ENCODE data around the gene IFNAR2. TPM values are rescaled to one million over a fixed set of nuclear protein-coding genes. Genes with fewer than 3 reads are reported as not detected.
A peak's percentile ranks its signal among the peaks of the same experiment; 100 is the strongest.

The IFNAR2 gene
- total RNA-seq, 1 donor from 2014 or later = 17.0 TPM

GRCh38 chr21:33229099-33229783 lies 497 bp upstream of the IFNAR2 start:
- H3K27ac Mint-ChIP-seq = peak overlapping the region; percentile 56
- H3K4me1 Mint-ChIP-seq (ENCODE audit: unreplicated experiment) = peaks cover 28% of the 10 kb centered on the region
- DNase-seq (ENCODE audit: extremely low spot score, unreplicated experiment) = no peak
- H3K4me3 Mint-ChIP-seq = peak overlapping the region; percentile 90
- H3K9me3 Mint-ChIP-seq = no peaks in the 10 kb centered on the region
- H3K27me3 Mint-ChIP-seq = no peaks in the 10 kb centered on the region
- no peak for TF ChIP-seq CTCF (conservative IDR thresholded peaks at IDR 0.05)
- no peaks in the 10 kb centered on the region for H3K36me3 Mint-ChIP-seq

DNA sequence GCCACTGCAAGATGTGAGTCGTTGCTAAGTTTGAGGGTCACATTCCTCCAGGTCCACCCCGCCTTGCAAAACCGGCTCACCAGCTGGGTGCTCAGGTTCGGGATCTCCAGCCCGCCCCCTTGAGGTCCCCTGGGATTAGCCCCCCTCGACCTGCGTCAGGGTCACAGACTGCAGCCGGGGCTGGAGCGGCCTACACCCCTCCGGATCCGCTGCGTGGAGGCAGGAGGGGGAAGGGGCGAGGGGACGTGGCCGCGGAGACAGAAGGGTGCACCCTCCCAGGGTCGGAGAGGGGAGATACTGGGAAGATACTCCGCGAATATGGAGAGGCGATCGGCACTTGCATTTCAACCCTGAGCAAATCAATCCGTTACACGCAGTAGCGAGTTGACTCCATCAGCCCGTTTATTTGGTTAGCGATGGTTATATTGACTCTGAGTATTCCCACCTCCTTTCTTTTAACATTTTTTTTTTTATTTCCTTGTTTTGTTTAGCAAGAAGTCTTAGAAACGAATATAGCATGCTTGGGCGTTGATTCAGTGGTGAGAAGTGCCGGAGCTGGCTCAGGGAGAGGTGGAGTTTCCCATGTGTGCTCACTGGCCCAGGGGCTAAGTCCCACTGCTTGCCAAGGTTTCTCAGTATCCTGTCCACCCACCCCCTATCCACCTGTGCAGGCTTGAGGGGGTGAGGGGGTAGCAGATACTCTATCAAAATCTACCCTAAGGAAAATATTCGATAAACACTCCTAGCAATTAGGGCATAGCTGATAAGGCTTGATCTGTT lies 997 bp downstream of the IFNAR2 start:
- Mint-ChIP-seq H3K4me1 (ENCODE audit: unreplicated experiment) (peaks cover 28% of the 10 kb centered on the region), H3K27me3 (no peaks in the 10 kb centered on the region)

DNA sequence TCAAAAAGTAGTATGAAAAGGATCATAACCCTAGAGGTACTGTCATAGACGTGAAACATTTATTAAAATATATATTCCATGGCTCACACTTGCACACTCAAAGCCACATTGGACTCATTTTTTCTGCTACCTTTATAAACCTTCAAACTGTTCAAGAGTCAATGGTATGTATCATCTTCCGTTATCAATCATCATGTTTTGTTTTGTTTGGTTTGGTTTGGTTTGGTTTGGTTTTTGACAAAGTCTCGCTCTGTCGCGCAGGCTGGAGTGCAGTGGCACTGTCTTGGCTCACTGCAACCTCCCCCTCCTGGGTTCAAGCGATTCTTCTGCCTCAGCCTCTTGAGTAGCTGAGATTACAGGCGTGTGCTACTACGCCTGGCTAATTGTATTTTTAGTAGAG lies 1.8 kb downstream of the IFNAR2 start:
- Mint-ChIP-seq H3K27me3 (no peaks in the 10 kb centered on the region), H3K4me3 (peak overlapping the region; percentile 90), H3K9me3 (no peaks in the 10 kb centered on the region), H3K4me1 (ENCODE audit: unreplicated experiment) (peaks cover 28% of the 10 kb centered on the region), H3K36me3 (no peaks in the 10 kb centered on the region), H3K27ac (no peak overlapping the region)
- TF ChIP-seq CTCF (conservative IDR thresholded peaks at IDR 0.05) = no peak
- no peak for DNase-seq (ENCODE audit: extremely low spot score, unreplicated experiment)

More for the DNA sequence above, 997 bp downstream of the IFNAR2 start:
- Mint-ChIP-seq H3K27ac (peak overlapping the region; percentile 79), H3K9me3 (no peaks in the 10 kb centered on the region), H3K36me3 (no peaks in the 10 kb centered on the region), H3K4me3 (peak overlapping the region; percentile 90)
- no peak for TF ChIP-seq CTCF (conservative IDR thresholded peaks at IDR 0.05)
- DNase-seq (ENCODE audit: extremely low spot score, unreplicated experiment) = peak; percentile 74

DNA sequence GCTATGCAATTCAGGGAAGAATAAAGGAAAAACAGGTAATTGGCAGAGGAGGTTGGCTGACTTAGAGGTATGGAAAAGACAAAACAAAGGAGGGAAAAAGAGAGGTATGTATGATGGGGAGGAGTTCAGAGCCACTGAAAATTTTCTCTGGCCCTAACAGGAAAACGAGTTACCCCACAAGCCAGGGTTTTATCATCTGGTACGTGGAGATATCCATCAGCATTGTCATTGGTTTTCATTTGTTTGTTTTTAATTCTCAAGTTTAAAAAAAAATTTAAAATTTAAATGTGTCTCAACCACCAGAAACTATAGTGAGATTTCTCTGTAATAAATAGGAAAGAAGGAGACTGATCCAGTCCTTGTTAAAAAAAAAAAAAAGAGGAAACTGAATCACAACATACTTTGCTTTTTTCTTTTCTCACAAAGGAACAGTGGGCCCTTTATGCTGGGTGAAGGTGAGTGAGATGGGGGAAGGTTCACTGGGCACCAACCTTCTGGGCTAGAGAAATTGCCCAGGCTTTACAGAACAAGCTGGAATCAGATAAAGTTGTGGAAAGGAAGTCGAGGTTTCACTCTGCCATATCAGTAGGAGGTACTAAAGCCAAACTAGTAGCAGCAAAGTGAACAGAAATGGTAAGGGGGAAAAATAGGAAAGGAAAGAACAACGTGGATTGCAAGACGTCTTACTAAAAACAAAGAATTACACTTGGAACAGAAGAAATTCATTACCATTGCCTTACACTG lies 2.7 kb downstream of the IFNAR2 start:
- H3K4me3 Mint-ChIP-seq = peak overlapping the region; percentile 11
- DNase-seq (ENCODE audit: extremely low spot score, unreplicated experiment) = no peak
- H3K27me3 Mint-ChIP-seq = no peaks in the 10 kb centered on the region
- TF ChIP-seq CTCF (conservative IDR thresholded peaks at IDR 0.05) = no peak
- no peak overlapping the region for H3K27ac Mint-ChIP-seq
- no peaks in the 10 kb centered on the region for H3K9me3 Mint-ChIP-seq
- peaks cover 22% of the 10 kb centered on the region for H3K4me1 Mint-ChIP-seq (ENCODE audit: unreplicated experiment)
- H3K36me3 Mint-ChIP-seq = peaks cover 5% of the 10 kb centered on the region

- no peaks in the 10 kb centered on the region for H3K9me3 Mint-ChIP-seq
- no peak for DNase-seq (ENCODE audit: extremely low spot score, unreplicated experiment)
- no peaks in the 10 kb centered on the region for H3K27me3 Mint-ChIP-seq
- H3K36me3 Mint-ChIP-seq = peaks cover 10% of the 10 kb centered on the region
- H3K27ac Mint-ChIP-seq = no peak overlapping the region
- peaks cover 12% of the 10 kb centered on the region for H3K4me1 Mint-ChIP-seq (ENCODE audit: unreplicated experiment)
- H3K4me3 Mint-ChIP-seq = no peak overlapping the region
- no peak for TF ChIP-seq CTCF (conservative IDR thresholded peaks at IDR 0.05)
These were observed 5.1 kb downstream of the IFNAR2 start for GRCh38 chr21:33234635-33235520.

Measured in type B pancreatic cell (in vitro differentiated cells).